ENCODE results near the gene SLC9A3.

- TF ChIP-seq POLR2A (IDR thresholded peaks at IDR 0.05): no peak
- no peak for TF ChIP-seq CTCF (IDR thresholded peaks at IDR 0.05)
- TF ChIP-seq POLR2AphosphoS5 (IDR thresholded peaks at IDR 0.05): no peak
- TF ChIP-seq EP300 (IDR thresholded peaks at IDR 0.05): no peak
Measured at GRCh38 chr5:538801-539468, 14.7 kb upstream of the SLC9A3 start.
